ENCODE results near the gene SAMD4B.
A peak's percentile ranks its signal among the peaks of the same experiment; 100 is the strongest.

The SAMD4B gene

GRCh38 chr19:39425744-39426143, 83.5 kb downstream of the SAMD4B start:
- DNase-seq (ENCODE audit: low read depth), result no peak

GRCh38 chr19:39426170-39426569, 83.9 kb downstream of the SAMD4B start:
- no peak for DNase-seq (ENCODE audit: low read depth)

GRCh38 chr19:39427707-39428106, 85.5 kb downstream of the SAMD4B start:
- DNase-seq (ENCODE audit: low read depth), result no peak

GRCh38 chr19:39428283-39429112, 86.3 kb downstream of the SAMD4B start:
- peak; percentile 80 for DNase-seq (ENCODE audit: low read depth)

GRCh38 chr19:39430675-39431593, 88.7 kb downstream of the SAMD4B start:
- peak; percentile 56 for DNase-seq (ENCODE audit: low read depth)

- DNase-seq (ENCODE audit: low read depth), result no peak
Observed at GRCh38 chr19:39432677-39433025, 90.4 kb downstream of the SAMD4B start.

GRCh38 chr19:39433480-39434079, 91.4 kb downstream of the SAMD4B start:
- no peak for DNase-seq (ENCODE audit: low read depth)

GRCh38 chr19:39434123-39435076, 92.2 kb downstream of the SAMD4B start:
- DNase-seq (ENCODE audit: low read depth), result no peak

Data from fibroblast of gingiva (primary cell).